ENCODE measurements around the gene ACTR3.
A peak's percentile ranks its signal among the peaks of the same experiment; 100 is the strongest.

The ACTR3 gene

GRCh38 chr2:113888641-113889470 is 1.0 kb upstream of the ACTR3 start:
- Histone ChIP-seq H3K9ac (ENCODE audit: low read length) (peak overlapping the region; percentile 94), H3K27ac (ENCODE audit: low read depth, low read length) (peak overlapping the region; percentile 89), H3K4me2 (ENCODE audit: low read length) (peak overlapping the region; percentile 62), H3K27me3 (ENCODE audit: insufficient read depth, low read length, poor library complexity) (no peaks in the 10 kb centered on the region), H3K4me1 (ENCODE audit: control insufficient read depth, low read depth, low read length) (peaks cover 14% of the 10 kb centered on the region), H2BK5ac (ENCODE audit: low read length) (peak overlapping the region; percentile 10), H3K79me2 (ENCODE audit: control insufficient read depth, insufficient read depth, low read length) (peaks cover 35% of the 10 kb centered on the region), H3K18ac (ENCODE audit: low read length) (peak overlapping the region; percentile 54), H4K8ac (ENCODE audit: low read depth, low read length) (peak overlapping the region; percentile 90), H3K79me1 (ENCODE audit: low read length) (peaks cover 14% of the 10 kb centered on the region), H3K4me3 (ENCODE audit: low read length) (peak overlapping the region; percentile 92), H2AK5ac (ENCODE audit: low read length) (no peak overlapping the region), H3K23ac (ENCODE audit: low read length) (no peak overlapping the region), H3K36me3 (ENCODE audit: control insufficient read depth, insufficient read depth, low read length) (no peaks in the 10 kb centered on the region), H4K5ac (ENCODE audit: low read length) (peak overlapping the region; percentile 93), H3K4ac (ENCODE audit: low read depth, low read length) (peak overlapping the region; percentile 91), H2BK15ac (replicated peaks; ENCODE audit: low read depth) (no peak overlapping the region), H3K56ac (ENCODE audit: low read length) (peak overlapping the region; percentile 88), H2BK120ac (ENCODE audit: low read depth, low read length) (no peak overlapping the region)
- no CpG with 5 or more reads among the region's 14 CpGs for WGBS (ENCODE audit: extremely low coverage, insufficient coverage, low lambda C conversion rate)
- no peak for DNase-seq

- Histone ChIP-seq H3K27ac (ENCODE audit: low read depth, low read length) (peak overlapping the region; percentile 97), H3K4me1 (ENCODE audit: control insufficient read depth, low read depth, low read length) (peaks cover 16% of the 10 kb centered on the region), H4K8ac (ENCODE audit: low read depth, low read length) (peak overlapping the region; percentile 41), H3K4ac (ENCODE audit: low read depth, low read length) (peak overlapping the region; percentile 97), H2BK120ac (ENCODE audit: low read depth, low read length) (peak overlapping the region; percentile 66), H3K18ac (ENCODE audit: low read length) (peak overlapping the region; percentile 98), H4K5ac (ENCODE audit: low read length) (no peak overlapping the region), H3K9ac (ENCODE audit: low read length) (peak overlapping the region; percentile 100), H3K79me1 (ENCODE audit: low read length) (peaks cover 16% of the 10 kb centered on the region), H3K79me2 (ENCODE audit: control insufficient read depth, insufficient read depth, low read length) (peaks cover 50% of the 10 kb centered on the region), H3K36me3 (ENCODE audit: control insufficient read depth, insufficient read depth, low read length) (no peaks in the 10 kb centered on the region), H3K56ac (ENCODE audit: low read length) (peak overlapping the region; percentile 100), H3K4me3 (ENCODE audit: low read length) (peak overlapping the region; percentile 94), H2AK5ac (ENCODE audit: low read length) (no peak overlapping the region), H2BK15ac (replicated peaks; ENCODE audit: low read depth) (no peak overlapping the region), H3K23ac (ENCODE audit: low read length) (peak overlapping the region; percentile 91), H3K4me2 (ENCODE audit: low read length) (peak overlapping the region; percentile 79), H2BK5ac (ENCODE audit: low read length) (peak overlapping the region; percentile 98), H3K27me3 (ENCODE audit: insufficient read depth, low read length, poor library complexity) (no peaks in the 10 kb centered on the region)
- peak; percentile 77 for DNase-seq
- WGBS (ENCODE audit: extremely low coverage, insufficient coverage, low lambda C conversion rate) = no CpG with 5 or more reads among the region's 57 CpGs
These were observed 655 bp downstream of the ACTR3 start for GRCh38 chr2:113890253-113891235.

- no peak overlapping the region for H2AK5ac ChIP-seq (ENCODE audit: low read length)
- H3K36me3 ChIP-seq (ENCODE audit: control insufficient read depth, insufficient read depth, low read length) = no peaks in the 10 kb centered on the region
- no peak for DNase-seq
- peaks cover 17% of the 10 kb centered on the region for H3K4me1 ChIP-seq (ENCODE audit: control insufficient read depth, low read depth, low read length)
- H3K4ac ChIP-seq (ENCODE audit: low read depth, low read length) = no peak overlapping the region
- WGBS (ENCODE audit: extremely low coverage, insufficient coverage, low lambda C conversion rate) = no CpG with 5 or more reads among the region's 5 CpGs
- H3K23ac ChIP-seq (ENCODE audit: low read length) = no peak overlapping the region
- no peak overlapping the region for H3K18ac ChIP-seq (ENCODE audit: low read length)
- H3K79me1 ChIP-seq (ENCODE audit: low read length) = peaks cover 14% of the 10 kb centered on the region
- peaks cover 58% of the 10 kb centered on the region for H3K79me2 ChIP-seq (ENCODE audit: control insufficient read depth, insufficient read depth, low read length)
- H2BK5ac ChIP-seq (ENCODE audit: low read length) = no peak overlapping the region
- no peaks in the 10 kb centered on the region for H3K27me3 ChIP-seq (ENCODE audit: insufficient read depth, low read length, poor library complexity)
- peak overlapping the region; percentile 94 for H3K4me3 ChIP-seq (ENCODE audit: low read length)
- no peak overlapping the region for H4K8ac ChIP-seq (ENCODE audit: low read depth, low read length)
- peak overlapping the region; percentile 18 for H3K56ac ChIP-seq (ENCODE audit: low read length)
- H3K4me2 ChIP-seq (ENCODE audit: low read length) = peak overlapping the region; percentile 26
- H3K9ac ChIP-seq (ENCODE audit: low read length) = peak overlapping the region; percentile 100
- no peak overlapping the region for H2BK15ac ChIP-seq (replicated peaks; ENCODE audit: low read depth)
- H2BK120ac ChIP-seq (ENCODE audit: low read depth, low read length) = no peak overlapping the region
- no peak overlapping the region for H3K27ac ChIP-seq (ENCODE audit: low read depth, low read length)
- no peak overlapping the region for H4K5ac ChIP-seq (ENCODE audit: low read length)
These were observed 1.5 kb downstream of the ACTR3 start for GRCh38 chr2:113891265-113891959.

GRCh38 chr2:113892004-113892710 is 2.3 kb downstream of the ACTR3 start:
- peak overlapping the region; percentile 12 for H3K9ac ChIP-seq (ENCODE audit: low read length)
- WGBS (ENCODE audit: extremely low coverage, insufficient coverage, low lambda C conversion rate) = no CpG with 5 or more reads among the region's 6 CpGs
- no peak overlapping the region for H3K4me3 ChIP-seq (ENCODE audit: low read length)
- H4K8ac ChIP-seq (ENCODE audit: low read depth, low read length) = no peak overlapping the region
- H3K56ac ChIP-seq (ENCODE audit: low read length) = peak overlapping the region; percentile 17
- H3K27me3 ChIP-seq (ENCODE audit: insufficient read depth, low read length, poor library complexity) = no peaks in the 10 kb centered on the region
- H3K4ac ChIP-seq (ENCODE audit: low read depth, low read length) = no peak overlapping the region
- peak; percentile 26 for DNase-seq
- H3K79me2 ChIP-seq (ENCODE audit: control insufficient read depth, insufficient read depth, low read length) = peaks cover 64% of the 10 kb centered on the region
- no peak overlapping the region for H2BK5ac ChIP-seq (ENCODE audit: low read length)
- H3K27ac ChIP-seq (ENCODE audit: low read depth, low read length) = no peak overlapping the region
- no peak overlapping the region for H3K18ac ChIP-seq (ENCODE audit: low read length)
- H3K36me3 ChIP-seq (ENCODE audit: control insufficient read depth, insufficient read depth, low read length) = no peaks in the 10 kb centered on the region
- peaks cover 14% of the 10 kb centered on the region for H3K4me1 ChIP-seq (ENCODE audit: control insufficient read depth, low read depth, low read length)
- no peak overlapping the region for H4K5ac ChIP-seq (ENCODE audit: low read length)
- no peak overlapping the region for H2BK120ac ChIP-seq (ENCODE audit: low read depth, low read length)
- no peak overlapping the region for H3K23ac ChIP-seq (ENCODE audit: low read length)
- H3K79me1 ChIP-seq (ENCODE audit: low read length) = peaks cover 11% of the 10 kb centered on the region
- H2AK5ac ChIP-seq (ENCODE audit: low read length) = no peak overlapping the region
- no peak overlapping the region for H2BK15ac ChIP-seq (replicated peaks; ENCODE audit: low read depth)
- no peak overlapping the region for H3K4me2 ChIP-seq (ENCODE audit: low read length)

GRCh38 chr2:113894156-113894743 is 4.4 kb downstream of the ACTR3 start:
- H4K5ac ChIP-seq (ENCODE audit: low read length) = no peak overlapping the region
- H3K4me3 ChIP-seq (ENCODE audit: low read length) = no peak overlapping the region
- H4K8ac ChIP-seq (ENCODE audit: low read depth, low read length) = no peak overlapping the region
- H3K4me2 ChIP-seq (ENCODE audit: low read length) = no peak overlapping the region
- no CpG with 5 or more reads among the region's 7 CpGs for WGBS (ENCODE audit: extremely low coverage, insufficient coverage, low lambda C conversion rate)
- no peak overlapping the region for H3K4ac ChIP-seq (ENCODE audit: low read depth, low read length)
- no peak overlapping the region for H3K27ac ChIP-seq (ENCODE audit: low read depth, low read length)
- no peak overlapping the region for H2AK5ac ChIP-seq (ENCODE audit: low read length)
- DNase-seq = peak; percentile 57
- H3K18ac ChIP-seq (ENCODE audit: low read length) = peak overlapping the region; percentile 68
- no peak overlapping the region for H3K23ac ChIP-seq (ENCODE audit: low read length)
- H3K79me1 ChIP-seq (ENCODE audit: low read length) = peaks cover 2% of the 10 kb centered on the region
- H3K27me3 ChIP-seq (ENCODE audit: insufficient read depth, low read length, poor library complexity) = no peaks in the 10 kb centered on the region
- H2BK15ac ChIP-seq (replicated peaks; ENCODE audit: low read depth) = no peak overlapping the region
- H2BK5ac ChIP-seq (ENCODE audit: low read length) = no peak overlapping the region
- H3K36me3 ChIP-seq (ENCODE audit: control insufficient read depth, insufficient read depth, low read length) = no peaks in the 10 kb centered on the region
- no peak overlapping the region for H2BK120ac ChIP-seq (ENCODE audit: low read depth, low read length)
- no peak overlapping the region for H3K9ac ChIP-seq (ENCODE audit: low read length)
- peaks cover 70% of the 10 kb centered on the region for H3K79me2 ChIP-seq (ENCODE audit: control insufficient read depth, insufficient read depth, low read length)
- peaks cover 5% of the 10 kb centered on the region for H3K4me1 ChIP-seq (ENCODE audit: control insufficient read depth, low read depth, low read length)
- H3K56ac ChIP-seq (ENCODE audit: low read length) = peak overlapping the region; percentile 37

Data from mesendoderm (in vitro differentiated cells).